Kidney (tissue), 19 donors: Measurements from ENCODE around the gene TBC1D3I. TPM values are rescaled to one million over a fixed set of nuclear protein-coding genes. Genes with fewer than 3 reads are reported as not detected.
"Not testable (repeated sequence)": the region's sequence is repeated elsewhere in the genome, so short reads cannot be mapped to it uniquely, and the experiment has no call there.

Experiments
- DNase-seq, 5 donors: peaks; one replicate each; pipeline ENCODE4 v3.0.0-alpha.2; 2013 to 2020
- FAIRE-seq: peaks from 2 replicates; lab custom pipeline; 2012; peaks lifted over from hg19 to GRCh38; lab: Jason Lieb, UNC
- H3K27ac ChIP-seq, 2 donors: one replicate each; pipeline ENCODE4 v1.7.0; 2013; ENCODE audit warnings: low read depth in 2 of 2, low read length in 2 of 2, inconsistent platforms in 1 of 2
- H3K27me3 ChIP-seq: one replicate; pipeline ENCODE4 v1.7.1; 2013; ENCODE audit warnings: low read length, inconsistent platforms; ENCODE audit not compliant: control insufficient read depth, insufficient read depth
- H3K36me3 ChIP-seq, 3 donors: one replicate each; pipeline versions ENCODE4 v1.7.0 to v1.7.1; 2013; ENCODE audit warnings: low read length in 3 of 3, control low read depth in 1 of 3, inconsistent platforms in 1 of 3; ENCODE audit not compliant: insufficient read depth in 3 of 3, control insufficient read depth in 2 of 3
- H3K4me1 ChIP-seq, 3 donors: one replicate each; pipeline versions ENCODE4 v1.7.0 to v1.7.1; 2013; ENCODE audit warnings: low read length in 3 of 3, inconsistent platforms in 1 of 3, low read depth in 1 of 3; ENCODE audit not compliant: control insufficient read depth in 2 of 3, insufficient read depth in 2 of 3
- H3K4me3 ChIP-seq, 3 donors: one replicate each; pipeline versions ENCODE4 v1.7.0 to v1.8.1; 2013; ENCODE audit warnings: low read length in 3 of 3, control low read depth in 1 of 3, inconsistent platforms in 1 of 3
- H3K9ac ChIP-seq, 3 donors: one replicate each; pipeline versions ENCODE4 v1.7.0 to v1.7.1; 2013; ENCODE audit warnings: low read length in 3 of 3, control low read depth in 1 of 3, inconsistent platforms in 1 of 3
- H3K9me3 ChIP-seq, 3 donors: one replicate each; pipeline versions ENCODE4 v1.7.0 to v1.7.1; 2013; ENCODE audit warnings: low read length in 3 of 3, control low read depth in 1 of 3, inconsistent platforms in 1 of 3; ENCODE audit not compliant: control insufficient read depth in 2 of 3, insufficient read depth in 1 of 3
- intact Hi-C: fragments of 100-400 bp; cut with DNase I; formaldehyde crosslinking; loops from one replicate; pipeline ENCODE4 v1.11.1; 2022
- long read RNA-seq, 10 donors: library from polyadenylated mRNA in 1 of 10; unstranded in 1 of 10; transcript quantifications; one replicate each; pipeline ENCODE4 v2.0.0 and lab custom pipeline, GENCODE V29; 2021 to 2026
- polyA plus RNA-seq: library from polyadenylated mRNA; stranded (reverse); fragments of 350-450 nt; fragmentation: Illumina TruSeq; extraction: RNeasy Lipid Tissue Mini Kit (QIAGEN cat#74804); gene quantifications from one replicate; pipeline ENCODE4 v1.2.3, GENCODE V29; 2014; ENCODE audit warnings: low read depth, low replicate concordance; ENCODE audit not compliant: insufficient read depth
- total RNA-seq: library from RNA; stranded (reverse); fragmentation: NEBNext Ultra II Directional; extraction: Animal tissue kit (Norgen Biotek cat#: 25700); gene quantifications from one replicate; pipeline ENCODE4 v1.2.1, GENCODE V29; 2021
- donor health status: control.
- donor health status: control.
- donor health status: DM: yes; HTN: yes; CAD: no.
- donor health status: Normal renal cell carcinoma (clear cell type).

The TBC1D3I gene
- total RNA-seq: 0.41 TPM
- not detected for polyA plus RNA-seq
- long read RNA-seq, donor 1: 0 reads
- long read RNA-seq, donor 2: 0 reads
- long read RNA-seq, donor 3: 0 reads
- long read RNA-seq, donor 4: 0 reads
- long read RNA-seq, donor 5: 0 reads
- long read RNA-seq, donor 6: 0 reads
- long read RNA-seq, donor 7: 0 reads
- long read RNA-seq, donor 8: 0 reads
- long read RNA-seq, donor 9: 0 reads
- long read RNA-seq, donor 10: 0 reads

DNA sequence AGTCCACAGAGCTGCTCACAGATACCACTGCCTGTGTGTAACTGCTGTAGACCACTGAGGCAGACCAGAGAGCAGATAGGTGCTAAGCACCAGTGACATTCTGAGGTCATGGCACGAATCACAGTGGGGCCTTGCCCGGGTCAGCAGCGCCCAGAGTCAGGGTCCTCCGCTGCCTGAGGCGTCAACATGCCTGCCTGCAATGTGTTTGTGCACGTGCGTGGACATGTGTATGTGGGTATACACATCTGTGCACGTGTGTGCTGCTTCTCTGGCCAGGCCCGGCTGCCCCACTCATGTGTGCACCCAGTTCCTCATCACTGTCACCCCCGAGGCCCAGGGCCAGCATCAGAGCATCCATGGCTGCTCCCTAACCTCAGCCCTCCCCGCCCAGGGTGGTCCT lies at the start of gene TBC1D3I:
Gene TBC1D3I, minus strand, starts transcription at position 101 of the 400 bp plus-strand sequence. CDS start 1,585 bp downstream, outside the sequence.
- H3K9me3 ChIP-seq, H3K27ac ChIP-seq, intact Hi-C loops, H3K27me3 ChIP-seq, H3K4me1 ChIP-seq, H3K9ac ChIP-seq, H3K36me3 ChIP-seq, DNase-seq, FAIRE-seq, H3K4me3 ChIP-seq: not testable (repeated sequence)

DNA sequence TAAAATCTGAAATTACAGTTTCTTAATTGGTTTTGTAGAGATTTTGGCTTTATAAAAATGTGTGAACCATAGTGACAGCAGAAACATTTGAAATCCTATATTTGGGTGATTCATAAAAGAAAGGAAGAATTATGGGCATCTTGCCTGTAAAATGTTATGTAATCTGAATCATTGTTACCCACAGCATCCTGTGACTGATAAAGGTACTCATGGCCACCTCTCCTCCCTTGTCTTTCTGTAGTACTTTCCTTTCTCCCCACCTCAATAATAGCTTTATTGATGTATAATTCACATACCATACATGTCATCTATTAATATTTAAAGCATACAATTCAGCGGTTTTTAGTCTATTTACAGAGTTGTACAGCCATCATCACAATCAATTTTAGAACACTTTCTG lies 30.8 kb upstream of the TBC1D3I start:
- H3K27me3 ChIP-seq, intact Hi-C loops, H3K9me3 ChIP-seq, H3K4me3 ChIP-seq, DNase-seq, H3K9ac ChIP-seq, H3K4me1 ChIP-seq, H3K36me3 ChIP-seq, FAIRE-seq, H3K27ac ChIP-seq: not testable (repeated sequence)

DNA sequence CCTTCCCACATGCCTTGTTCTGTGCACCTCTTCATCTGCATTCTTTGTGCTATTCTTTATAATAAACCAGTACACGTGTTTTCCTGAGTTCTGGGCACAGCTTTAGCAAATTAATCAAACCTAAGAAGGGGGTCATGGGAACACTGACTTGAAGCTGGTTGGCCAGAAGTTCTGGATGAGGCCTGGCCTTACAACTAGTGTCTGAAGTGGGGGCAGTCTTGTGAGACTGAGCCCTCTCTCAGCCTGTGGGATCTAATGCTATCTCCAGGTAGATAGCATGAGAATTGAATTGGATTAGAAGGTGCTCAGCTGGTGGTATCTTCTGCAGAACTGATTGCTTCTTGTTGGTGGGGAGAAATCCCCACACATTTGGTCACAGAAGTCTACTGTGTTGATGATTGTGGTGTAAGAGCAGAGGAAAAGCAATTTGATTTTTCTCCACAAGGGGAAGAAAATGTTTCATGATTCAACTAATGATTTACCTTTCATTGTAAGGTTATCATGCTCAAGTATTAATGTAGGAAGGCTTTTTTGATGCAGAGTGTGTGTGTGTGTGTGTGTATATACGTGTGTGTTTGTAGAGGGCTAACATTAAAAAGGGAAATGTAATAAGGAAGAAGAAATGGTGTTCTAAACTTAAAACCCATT lies 25.7 kb upstream of the TBC1D3I start:
- FAIRE-seq, H3K4me3 ChIP-seq, H3K4me1 ChIP-seq, H3K9me3 ChIP-seq, intact Hi-C loops, H3K9ac ChIP-seq, H3K27ac ChIP-seq, DNase-seq, H3K36me3 ChIP-seq, H3K27me3 ChIP-seq: not testable (repeated sequence)

DNA sequence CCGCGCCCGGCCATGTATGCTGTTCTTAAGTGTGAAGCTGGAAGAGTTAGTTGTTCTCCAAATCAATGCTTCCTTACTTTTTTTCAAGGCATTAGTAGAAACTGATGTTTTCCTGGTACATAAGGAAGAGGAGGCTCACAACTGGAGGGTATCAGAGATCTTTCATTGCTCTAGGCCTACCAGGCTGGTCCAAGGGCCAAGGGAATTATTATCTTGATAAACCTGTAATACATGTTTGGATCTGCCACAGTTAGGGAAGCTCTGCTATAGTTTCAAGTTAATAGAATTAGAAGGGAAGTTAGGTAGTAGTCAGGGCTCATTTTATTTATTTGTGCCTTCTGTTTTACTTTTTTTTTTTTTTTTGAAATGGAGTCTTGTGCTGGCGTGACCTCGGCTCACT lies 19.8 kb upstream of the TBC1D3I start:
- H3K9me3 ChIP-seq, intact Hi-C loops, H3K27me3 ChIP-seq, H3K4me1 ChIP-seq, DNase-seq, H3K9ac ChIP-seq, H3K36me3 ChIP-seq, H3K4me3 ChIP-seq, H3K27ac ChIP-seq, FAIRE-seq: not testable (repeated sequence)

DNA sequence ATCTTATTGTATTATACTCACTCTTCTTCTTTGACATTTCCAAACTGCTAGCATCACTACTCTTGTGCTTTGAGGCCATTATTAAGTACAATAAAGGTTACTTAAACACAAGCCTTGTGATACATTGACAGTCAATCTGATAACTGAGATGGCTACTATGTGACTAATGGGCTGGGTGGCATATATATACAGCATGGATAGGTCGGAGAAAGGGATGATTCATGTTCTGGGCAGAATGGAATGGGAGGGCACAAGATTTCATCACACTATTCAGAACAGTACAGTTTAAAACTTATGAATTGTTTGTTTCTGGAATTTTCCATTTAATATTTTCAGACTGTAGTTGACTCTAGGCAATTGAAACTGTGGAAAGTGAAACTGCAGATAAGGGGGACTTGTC lies 18.9 kb upstream of the TBC1D3I start:
- FAIRE-seq: not testable (repeated sequence)

DNA sequence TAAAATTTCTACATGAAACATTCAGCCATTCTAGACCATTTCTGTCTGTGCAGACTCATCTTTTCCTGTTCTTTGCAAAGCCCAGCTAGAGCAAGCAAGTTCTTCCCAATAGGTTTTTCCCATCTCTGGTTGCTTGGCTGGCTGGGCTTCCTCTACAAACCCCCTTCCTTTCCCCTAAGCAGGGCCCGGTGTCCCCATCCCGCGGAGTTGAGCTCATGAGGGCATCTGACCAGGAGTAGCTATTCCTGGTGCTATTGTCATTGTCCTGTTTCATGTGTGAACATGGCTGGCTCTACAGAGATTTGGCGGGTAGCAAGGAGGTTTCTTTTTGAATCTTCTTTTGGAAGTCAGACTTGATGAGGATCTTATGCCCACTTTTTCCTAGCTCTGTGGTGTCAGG lies 22.3 kb downstream of the TBC1D3I start:
- H3K4me3 ChIP-seq, H3K27me3 ChIP-seq, FAIRE-seq, intact Hi-C loops, H3K9me3 ChIP-seq, H3K4me1 ChIP-seq, DNase-seq, H3K27ac ChIP-seq, H3K9ac ChIP-seq, H3K36me3 ChIP-seq: not testable (repeated sequence)

More for the DNA sequence above, 18.9 kb upstream of the TBC1D3I start:
- intact Hi-C loops, H3K9ac ChIP-seq, H3K4me1 ChIP-seq, H3K36me3 ChIP-seq, H3K27me3 ChIP-seq, DNase-seq, H3K27ac ChIP-seq, H3K4me3 ChIP-seq, H3K9me3 ChIP-seq: not testable (repeated sequence)

DNA sequence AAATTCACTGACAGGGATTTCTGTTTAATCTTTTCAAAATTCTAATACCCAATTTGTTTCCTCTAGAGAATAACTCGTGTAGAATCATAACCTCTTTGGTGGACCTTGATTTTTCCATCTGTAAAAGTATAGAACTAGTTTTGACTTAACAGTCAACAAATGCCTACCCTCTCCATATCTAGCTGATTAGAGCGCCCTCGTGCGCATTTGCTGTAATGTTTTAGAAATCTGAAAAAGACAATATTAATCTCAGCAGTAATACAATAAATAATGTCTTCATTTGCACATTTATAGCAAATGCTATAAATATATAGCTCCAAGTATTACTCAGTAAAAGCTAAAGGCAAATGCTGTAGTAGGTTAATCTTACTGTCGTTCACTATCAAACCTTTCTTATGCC lies 34.7 kb downstream of the TBC1D3I start:
- H3K27ac ChIP-seq, H3K9ac ChIP-seq, H3K36me3 ChIP-seq, intact Hi-C loops, H3K4me3 ChIP-seq, H3K4me1 ChIP-seq, H3K9me3 ChIP-seq, DNase-seq, H3K27me3 ChIP-seq, FAIRE-seq: not testable (repeated sequence)

DNA sequence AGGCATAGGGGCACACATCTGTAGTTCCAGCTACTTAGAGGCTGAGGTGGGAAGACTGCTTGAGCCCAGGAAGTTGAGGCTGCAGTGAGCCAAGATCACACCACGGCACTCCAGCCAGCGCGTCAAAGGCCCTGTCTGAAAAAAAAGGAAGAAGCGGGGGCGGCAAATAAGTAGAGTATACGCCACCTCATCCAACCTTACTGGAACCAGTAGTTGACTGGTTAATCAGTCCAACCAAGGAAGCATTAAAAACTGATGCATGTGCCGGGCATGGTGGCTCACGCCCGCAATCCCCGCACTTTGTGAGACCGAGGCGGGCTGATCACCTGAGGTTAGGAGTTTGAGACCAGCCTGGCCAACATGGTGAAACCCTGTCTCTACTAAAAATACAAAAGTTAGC lies 41.4 kb downstream of the TBC1D3I start:
- H3K36me3 ChIP-seq, intact Hi-C loops: not testable (repeated sequence)

More for the DNA sequence above, 41.4 kb downstream of the TBC1D3I start:
- DNase-seq, H3K9ac ChIP-seq, H3K27ac ChIP-seq, H3K4me1 ChIP-seq, H3K4me3 ChIP-seq, H3K9me3 ChIP-seq, H3K27me3 ChIP-seq, FAIRE-seq: not testable (repeated sequence)
